ENCODE data around the gene CHN2. TPM values are rescaled to one million over a fixed set of nuclear protein-coding genes. Genes with fewer than 3 reads are reported as not detected.

Gene CHN2
- polyA plus RNA-seq, 1 of the 3 experiments (the other 2 are of a cell fraction), result 0.02 TPM

GRCh38 chr7:29216128-29216527 lies 21.6 kb downstream of the CHN2 start:
- H3K4me2 ChIP-seq, result no peak overlapping the region
- H3F3A ChIP-seq (replicated peaks; ENCODE audit: insufficient read depth), result no peaks in the 10 kb centered on the region
- 20% methylated on average over 1 of the region's 1 CpG for WGBS (ENCODE audit: low lambda C conversion rate)
- TF ChIP-seq CHD2 (IDR thresholded peaks at IDR 0.05; ENCODE audit: low read length, partially characterized antibody), result no peak
- TF ChIP-seq REST (IDR thresholded peaks at IDR 0.05; ENCODE audit: low read depth, low read length), result no peak
- TF ChIP-seq FOSL2 (IDR thresholded peaks at IDR 0.05; ENCODE audit: borderline replicate concordance, low read depth), result no peak
- TF ChIP-seq, protein P1, sequence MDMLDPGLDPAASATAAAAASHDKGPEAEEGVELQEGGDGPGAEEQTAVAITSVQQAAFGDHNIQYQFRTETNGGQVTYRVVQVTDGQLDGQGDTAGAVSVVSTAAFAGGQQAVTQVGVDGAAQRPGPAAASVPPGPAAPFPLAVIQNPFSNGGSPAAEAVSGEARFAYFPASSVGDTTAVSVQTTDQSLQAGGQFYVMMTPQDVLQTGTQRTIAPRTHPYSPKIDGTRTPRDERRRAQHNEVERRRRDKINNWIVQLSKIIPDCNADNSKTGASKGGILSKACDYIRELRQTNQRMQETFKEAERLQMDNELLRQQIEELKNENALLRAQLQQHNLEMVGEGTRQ (IDR thresholded peaks at IDR 0.05; ENCODE audit: borderline replicate concordance, low read depth, low read length), result no peak
- no peak for TF ChIP-seq TAF1 (IDR thresholded peaks at IDR 0.05; ENCODE audit: borderline replicate concordance, low read depth, low read length)
- TF ChIP-seq RAD21 (IDR thresholded peaks at IDR 0.05; ENCODE audit: low read length), result no peak
- TF ChIP-seq NFIC (IDR thresholded peaks at IDR 0.05; ENCODE audit: borderline replicate concordance), result no peak
- no peak for TF ChIP-seq TEAD4 (IDR thresholded peaks at IDR 0.05; ENCODE audit: borderline replicate concordance, insufficient read depth)
- no peak for TF ChIP-seq YY1 (IDR thresholded peaks at IDR 0.05; ENCODE audit: low read depth)
- no peak for TF ChIP-seq MEF2A (IDR thresholded peaks at IDR 0.05; ENCODE audit: borderline replicate concordance, low read depth)
- TF ChIP-seq IRF3 (IDR thresholded peaks at IDR 0.05; ENCODE audit: low read depth, low read length), result no peak
- no peak for TF ChIP-seq GABPA (IDR thresholded peaks at IDR 0.05; ENCODE audit: low read depth)
- TF ChIP-seq, protein P2, sequence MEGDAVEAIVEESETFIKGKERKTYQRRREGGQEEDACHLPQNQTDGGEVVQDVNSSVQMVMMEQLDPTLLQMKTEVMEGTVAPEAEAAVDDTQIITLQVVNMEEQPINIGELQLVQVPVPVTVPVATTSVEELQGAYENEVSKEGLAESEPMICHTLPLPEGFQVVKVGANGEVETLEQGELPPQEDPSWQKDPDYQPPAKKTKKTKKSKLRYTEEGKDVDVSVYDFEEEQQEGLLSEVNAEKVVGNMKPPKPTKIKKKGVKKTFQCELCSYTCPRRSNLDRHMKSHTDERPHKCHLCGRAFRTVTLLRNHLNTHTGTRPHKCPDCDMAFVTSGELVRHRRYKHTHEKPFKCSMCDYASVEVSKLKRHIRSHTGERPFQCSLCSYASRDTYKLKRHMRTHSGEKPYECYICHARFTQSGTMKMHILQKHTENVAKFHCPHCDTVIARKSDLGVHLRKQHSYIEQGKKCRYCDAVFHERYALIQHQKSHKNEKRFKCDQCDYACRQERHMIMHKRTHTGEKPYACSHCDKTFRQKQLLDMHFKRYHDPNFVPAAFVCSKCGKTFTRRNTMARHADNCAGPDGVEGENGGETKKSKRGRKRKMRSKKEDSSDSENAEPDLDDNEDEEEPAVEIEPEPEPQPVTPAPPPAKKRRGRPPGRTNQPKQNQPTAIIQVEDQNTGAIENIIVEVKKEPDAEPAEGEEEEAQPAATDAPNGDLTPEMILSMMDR (IDR thresholded peaks at IDR 0.05), result no peak
- no peak for TF ChIP-seq MXI1 (IDR thresholded peaks at IDR 0.05; ENCODE audit: low read depth, low read length)
- no peak overlapping the region for H2AFZ ChIP-seq (ENCODE audit: low read depth)
- DNase-seq, result no peak
- H3K27me3 ChIP-seq (ENCODE audit: insufficient read depth), result no peaks in the 10 kb centered on the region
- H3K27ac ChIP-seq (ENCODE audit: low read depth in 2 of 2, low read length in 1 of 2), result no peak overlapping the region
- H3K4me3 ChIP-seq (ENCODE audit: low read depth in 2 of 2, low read length in 1 of 2), result no peak overlapping the region
- no peaks in the 10 kb centered on the region for H3K36me3 ChIP-seq (replicated peaks in 1 of 2; ENCODE audit: control insufficient read depth in 1 of 2, insufficient read depth in 2 of 2, low read length in 1 of 2)
- no peak overlapping the region for H3K9ac ChIP-seq
- ChIA-PET CTCF (interaction anchor here (0.6 to 3.3 kb wide), 7 partner anchors 15 to 318 kb away, joined by 4 to 23 read pairs (median 5); no protein-coding TSS in a partner anchor), POLR2A (no interaction called here)
- H3K9me3 ChIP-seq, result no peaks in the 10 kb centered on the region
- no peaks in the 10 kb centered on the region for H3K79me2 ChIP-seq (ENCODE audit: insufficient read depth)
- no peaks in the 10 kb centered on the region for H4K20me1 ChIP-seq (ENCODE audit: insufficient read depth)
- H3K9me2 ChIP-seq, result no peaks in the 10 kb centered on the region
- H3K4me1 ChIP-seq (ENCODE audit: control insufficient read depth in 1 of 2, insufficient read depth in 2 of 2, low read depth in 1 of 2, low read length in 1 of 2), result no peaks in the 10 kb centered on the region
